ENCODE results near the gene CDH12. TPM values are rescaled to one million over a fixed set of nuclear protein-coding genes. Genes with fewer than 3 reads are reported as not detected.

The CDH12 gene
- total RNA-seq, 3 donors from 2014 or later: 0.33 to 2.6 (median 1.1) TPM

- DNase-seq (ENCODE audit: low spot score in 2 of 2): no peak
- H3K4me3 ChIP-seq: no peak overlapping the region
- no peak overlapping the region for H3K27ac ChIP-seq
- intact Hi-C loops (cut with DNase I; ENCODE audit: low total_unique reads): no loop called here
- H3K4me1 ChIP-seq: no peaks in the 10 kb centered on the region
- no peaks in the 10 kb centered on the region for H3K27me3 ChIP-seq
- H3K9me3 ChIP-seq: no peaks in the 10 kb centered on the region
- H3K36me3 ChIP-seq: no peaks in the 10 kb centered on the region
- TF ChIP-seq CTCF (IDR thresholded peaks at IDR 0.05) (no peak), POLR2AphosphoS5 (IDR thresholded peaks at IDR 0.05) (no peak), POLR2A (IDR thresholded peaks at IDR 0.05) (no peak)
Measured at GRCh38 chr5:22593592-22593991, 259.6 kb downstream of the CDH12 start.

- H3K4me3 ChIP-seq: no peak overlapping the region
- TF ChIP-seq POLR2A (IDR thresholded peaks at IDR 0.05): no peak
- intact Hi-C loops (cut with DNase I; ENCODE audit: low total_unique reads): no loop called here
Measured at GRCh38 chr5:22591461-22591860, 261.7 kb downstream of the CDH12 start.

GRCh38 chr5:22590677-22591268, 262.4 kb downstream of the CDH12 start:
- intact Hi-C loops (cut with DNase I; ENCODE audit: low total_unique reads): no loop called here
- H3K27ac ChIP-seq: no peak overlapping the region
- no peaks in the 10 kb centered on the region for H3K4me1 ChIP-seq
- DNase-seq (ENCODE audit: low spot score in 2 of 2): no peak
- H3K4me3 ChIP-seq: no peak overlapping the region
- H3K27me3 ChIP-seq: no peaks in the 10 kb centered on the region
- TF ChIP-seq POLR2A (IDR thresholded peaks at IDR 0.05): no peak
- TF ChIP-seq CTCF (IDR thresholded peaks at IDR 0.05): no peak
- no peak for TF ChIP-seq POLR2AphosphoS5 (IDR thresholded peaks at IDR 0.05)
- no peaks in the 10 kb centered on the region for H3K9me3 ChIP-seq
- H3K36me3 ChIP-seq: no peaks in the 10 kb centered on the region

More at GRCh38 chr5:22591461-22591860, 261.7 kb downstream of the CDH12 start:
- no peak for DNase-seq (ENCODE audit: low spot score in 2 of 2)
- no peaks in the 10 kb centered on the region for H3K9me3 ChIP-seq
- no peaks in the 10 kb centered on the region for H3K27me3 ChIP-seq
- H3K4me1 ChIP-seq: no peaks in the 10 kb centered on the region
- H3K36me3 ChIP-seq: no peaks in the 10 kb centered on the region
- no peak overlapping the region for H3K27ac ChIP-seq

- no peak for DNase-seq (ENCODE audit: low spot score in 2 of 2)
- TF ChIP-seq CTCF (IDR thresholded peaks at IDR 0.05) (no peak), POLR2AphosphoS5 (IDR thresholded peaks at IDR 0.05) (no peak), POLR2A (IDR thresholded peaks at IDR 0.05) (no peak)
- no peak overlapping the region for H3K27ac ChIP-seq
- H3K4me3 ChIP-seq: no peak overlapping the region
- H3K4me1 ChIP-seq: no peaks in the 10 kb centered on the region
- intact Hi-C loops (cut with DNase I; ENCODE audit: low total_unique reads): no loop called here
- H3K36me3 ChIP-seq: no peaks in the 10 kb centered on the region
- no peaks in the 10 kb centered on the region for H3K9me3 ChIP-seq
- no peaks in the 10 kb centered on the region for H3K27me3 ChIP-seq
Measured at GRCh38 chr5:22577711-22578110, 275.4 kb downstream of the CDH12 start.

GRCh38 chr5:22577006-22577405, 276.1 kb downstream of the CDH12 start:
- no peaks in the 10 kb centered on the region for H3K4me1 ChIP-seq
- intact Hi-C loops (cut with DNase I; ENCODE audit: low total_unique reads): no loop called here
- no peak overlapping the region for H3K27ac ChIP-seq
- DNase-seq (ENCODE audit: low spot score in 2 of 2): no peak
- no peaks in the 10 kb centered on the region for H3K9me3 ChIP-seq
- H3K27me3 ChIP-seq: no peaks in the 10 kb centered on the region
- H3K4me3 ChIP-seq: no peak overlapping the region
- TF ChIP-seq CTCF (IDR thresholded peaks at IDR 0.05) (no peak), POLR2A (IDR thresholded peaks at IDR 0.05) (no peak), POLR2AphosphoS5 (IDR thresholded peaks at IDR 0.05) (no peak)
- no peaks in the 10 kb centered on the region for H3K36me3 ChIP-seq

- DNase-seq (ENCODE audit: low spot score in 2 of 2): no peak
- no peaks in the 10 kb centered on the region for H3K9me3 ChIP-seq
- H3K27me3 ChIP-seq: no peaks in the 10 kb centered on the region
- no peak overlapping the region for H3K27ac ChIP-seq
- intact Hi-C loops (cut with DNase I; ENCODE audit: low total_unique reads): no loop called here
- TF ChIP-seq POLR2AphosphoS5 (IDR thresholded peaks at IDR 0.05) (no peak), CTCF (IDR thresholded peaks at IDR 0.05) (no peak), POLR2A (IDR thresholded peaks at IDR 0.05) (no peak)
- H3K4me3 ChIP-seq: no peak overlapping the region
- H3K4me1 ChIP-seq: no peaks in the 10 kb centered on the region
- H3K36me3 ChIP-seq: no peaks in the 10 kb centered on the region
Measured at GRCh38 chr5:22572941-22573340, 280.2 kb downstream of the CDH12 start.
